SK-N-MC (cell line): ENCODE results near the gene PDE4B.

Source experiments
- EZH2 ChIP-seq: fragments of 200-600 bp; sonication (generic); IDR thresholded peaks from one replicate; pipeline ENCODE4 v1.6.1; 2017; ENCODE audit warnings: antibody characterized with exemption
- FOXP2 ChIP-seq: optimal IDR thresholded peaks from 2 replicates; pipeline ENCODE3; 2011; ENCODE audit warnings: mild to moderate bottlenecking, moderate library complexity; ENCODE audit not compliant: insufficient read depth; ENCODE audit errors: extremely low read length, control extremely low read depth
- POLR2AphosphoS5 ChIP-seq: IDR thresholded peaks from 2 replicates; pipeline ENCODE4 v1.6.1; 2012; ENCODE audit warnings: mild to moderate bottlenecking, low read depth, low read length, borderline replicate concordance

- TF ChIP-seq POLR2AphosphoS5 (no peak), EZH2 (no peak), FOXP2 (no peak)
Observed at GRCh38 chr1:66302815-66303214, 510.1 kb downstream of the PDE4B start.
